HEK293 (cell line): Measurements from ENCODE around the gene SUPT4H1.
A peak's percentile ranks its signal among the peaks of the same experiment; 100 is the strongest.

Source experiments
- CTCF ChIA-PET: fragments of 350-600 bp; formaldehyde crosslinking; extraction: SDS; loops from one replicate; lab custom pipeline; 2021; ENCODE audit warnings: antibody characterized with exemption; lab: Yijun Ruan, JAX
- POLR2A ChIA-PET: fragments of 300-600 bp; formaldehyde crosslinking; extraction: SDS; loops from one replicate; lab custom pipeline; 2020; ENCODE audit warnings: antibody characterized with exemption, inconsistent platforms; lab: Yijun Ruan, JAX
- H3K27ac ChIP-seq: fragments of 200-500 bp; sonication (Bioruptor generic); 2 replicates; pipeline ENCODE4 v1.5.1; 2014; ENCODE audit warnings: low read depth, low read length, control low read depth, inconsistent platforms; ENCODE audit errors: extremely low read depth
- H3K36me3 ChIP-seq, 2 experiments: fragments of 200-500 bp in 1 of 2; sonication (Bioruptor generic) in 1 of 2; 1 replicate in 1 of 2; 2 replicates in 1 of 2; pipeline ENCODE4 v1.5.1; 2014 to 2017; ENCODE audit warnings: inconsistent platforms in 2 of 2, low read length in 2 of 2; ENCODE audit not compliant: control insufficient read depth in 2 of 2, insufficient read depth in 1 of 2
- H3K4me1 ChIP-seq: fragments of 200-500 bp; sonication (Bioruptor generic); 2 replicates; pipeline ENCODE4 v1.5.1; 2014; ENCODE audit warnings: mild to moderate bottlenecking, low read length, inconsistent platforms; ENCODE audit not compliant: control insufficient read depth, insufficient read depth
- H3K4me3 ChIP-seq: 2 replicates; pipeline ENCODE4 v1.5.1; 2011; ENCODE audit warnings: low read depth, mild to moderate bottlenecking, control low read depth, low read length, moderate library complexity
- H3K9me3 ChIP-seq: fragments of 200-500 bp; sonication (Bioruptor generic); 2 replicates; pipeline ENCODE4 v1.5.1; 2014; ENCODE audit warnings: low read depth, low read length, inconsistent platforms; ENCODE audit not compliant: control insufficient read depth, insufficient read depth
- BCL11B ChIP-seq: fragments of 450-650 bp; formaldehyde crosslinking; IDR thresholded peaks from 2 replicates; pipeline ENCODE4 v1.5.1; 2016; ENCODE audit warnings: low read depth, missing biosample characterization, missing genetic modification characterization
- ELK4 ChIP-seq: IDR thresholded peaks from 2 replicates; pipeline ENCODE4 v1.6.1; 2011; ENCODE audit warnings: mild to moderate bottlenecking, low read depth, low read length, borderline replicate concordance
- IKZF3 ChIP-seq: fragments of 450-650 bp; IDR thresholded peaks from 2 replicates; pipeline ENCODE4 v1.5.0; 2018; ENCODE audit warnings: missing biosample characterization, mild to moderate bottlenecking, missing genetic modification characterization, moderate library complexity
- INSM2 ChIP-seq: fragments of 450-650 bp; formaldehyde crosslinking; IDR thresholded peaks from 2 replicates; pipeline ENCODE4 v1.5.1; 2016; ENCODE audit warnings: missing biosample characterization, missing genetic modification characterization
- KLF1 ChIP-seq: fragments of 450-650 bp; formaldehyde crosslinking; IDR thresholded peaks from 2 replicates; pipeline ENCODE4 v1.5.1; 2016; ENCODE audit warnings: missing biosample characterization, missing genetic modification characterization
- MZF1 ChIP-seq: fragments of 450-650 bp; formaldehyde crosslinking; IDR thresholded peaks from 2 replicates; pipeline ENCODE4 v1.5.1; 2017; ENCODE audit warnings: missing biosample characterization, missing genetic modification characterization, borderline replicate concordance
- PRDM6 ChIP-seq: fragments of 450-650 bp; formaldehyde crosslinking; IDR thresholded peaks from 2 replicates; pipeline ENCODE4 v1.5.1; 2017; ENCODE audit warnings: missing biosample characterization, missing genetic modification characterization
- SP7 ChIP-seq: fragments of 450-650 bp; formaldehyde crosslinking; IDR thresholded peaks from 2 replicates; pipeline ENCODE4 v1.5.1; 2016; ENCODE audit warnings: missing biosample characterization, missing genetic modification characterization
- TRIM28 ChIP-seq: IDR thresholded peaks from 2 replicates; pipeline ENCODE4 v1.6.1; 2011; ENCODE audit warnings: low read length, control low read depth, borderline replicate concordance
- YY2 ChIP-seq: fragments of 450-650 bp; formaldehyde crosslinking; IDR thresholded peaks from 2 replicates; pipeline ENCODE4 v1.5.1; 2016; ENCODE audit warnings: missing biosample characterization, missing genetic modification characterization
- ZBTB20 ChIP-seq: fragments of 450-650 bp; formaldehyde crosslinking; IDR thresholded peaks from 2 replicates; pipeline ENCODE4 v1.5.1; 2016; ENCODE audit warnings: missing biosample characterization, missing genetic modification characterization
- ZBTB21 ChIP-seq: fragments of 450-650 bp; formaldehyde crosslinking; IDR thresholded peaks from 2 replicates; pipeline ENCODE4 v1.5.1; 2017; ENCODE audit warnings: missing biosample characterization, missing genetic modification characterization
- ZIC2 ChIP-seq: fragments of 450-650 bp; formaldehyde crosslinking; IDR thresholded peaks from 2 replicates; pipeline ENCODE4 v1.5.1; 2016; ENCODE audit warnings: missing biosample characterization, missing genetic modification characterization
- ZNF114 ChIP-seq: fragments of 450-650 bp; formaldehyde crosslinking; IDR thresholded peaks from 2 replicates; pipeline ENCODE4 v1.5.0; 2017; ENCODE audit warnings: missing biosample characterization, missing genetic modification characterization
- ZNF18 ChIP-seq: fragments of 450-650 bp; formaldehyde crosslinking; IDR thresholded peaks from 2 replicates; pipeline ENCODE4 v1.5.1; 2016; ENCODE audit warnings: missing biosample characterization, missing genetic modification characterization
- ZNF239 ChIP-seq: fragments of 450-650 bp; formaldehyde crosslinking; IDR thresholded peaks from 2 replicates; pipeline ENCODE4 v1.5.1; 2016; ENCODE audit warnings: missing biosample characterization, missing genetic modification characterization
- ZNF341 ChIP-seq: fragments of 450-650 bp; formaldehyde crosslinking; IDR thresholded peaks from 2 replicates; pipeline ENCODE4; 2016; ENCODE audit warnings: low read depth, missing biosample characterization, missing genetic modification characterization
- ZNF449 ChIP-seq: fragments of 450-650 bp; formaldehyde crosslinking; IDR thresholded peaks from 2 replicates; pipeline ENCODE4 v1.5.1; 2017; ENCODE audit warnings: missing biosample characterization, mild to moderate bottlenecking, missing genetic modification characterization, moderate library complexity
- ZNF596 ChIP-seq: fragments of 450-650 bp; IDR thresholded peaks from 2 replicates; pipeline ENCODE4 v1.5.0; 2018; ENCODE audit warnings: missing biosample characterization, mild to moderate bottlenecking, missing genetic modification characterization, moderate library complexity
- ZNF626 ChIP-seq: fragments of 450-650 bp; sonication (Bioruptor Pico); formaldehyde crosslinking; IDR thresholded peaks from 2 replicates; pipeline ENCODE4 v1.5.1; 2018; ENCODE audit warnings: missing biosample characterization, missing genetic modification characterization, inconsistent platforms
- ZNF645 ChIP-seq: fragments of 450-650 bp; formaldehyde crosslinking; IDR thresholded peaks from 2 replicates; pipeline ENCODE4; 2016; ENCODE audit warnings: missing biosample characterization, missing genetic modification characterization
- ZNF692 ChIP-seq: fragments of 450-650 bp; formaldehyde crosslinking; IDR thresholded peaks from 2 replicates; pipeline ENCODE4 v1.5.1; 2016; ENCODE audit warnings: missing biosample characterization, missing genetic modification characterization
- ZSCAN23 ChIP-seq: fragments of 450-650 bp; formaldehyde crosslinking; IDR thresholded peaks from 2 replicates; pipeline ENCODE4 v1.5.1; 2016; ENCODE audit warnings: missing biosample characterization, missing genetic modification characterization
- ZXDB ChIP-seq: fragments of 450-650 bp; formaldehyde crosslinking; IDR thresholded peaks from 2 replicates; pipeline ENCODE4 v1.5.1; 2016; ENCODE audit warnings: missing biosample characterization, missing genetic modification characterization

Gene SUPT4H1

GRCh38 chr17:58391302-58391984 lies 39.4 kb upstream of the SUPT4H1 start:
- no peaks in the 10 kb centered on the region for H3K9me3 ChIP-seq
- H3K4me1 ChIP-seq = peaks cover 44% of the 10 kb centered on the region
- H3K36me3 ChIP-seq = no peaks in the 10 kb centered on the region
- peak overlapping the region; percentile 59 for H3K27ac ChIP-seq
- H3K4me3 ChIP-seq = peak overlapping the region; percentile 15
- ChIA-PET CTCF (interaction anchor here (0.9 to 4.4 kb wide), 2 partner anchors 22 to 26 kb away, joined by 3 to 18 read pairs; partner anchors contain the start of gene RNF43), POLR2A (interaction anchor here (1.0 to 5.0 kb wide), 2 partner anchors 25 to 39 kb away, joined by 3 to 36 read pairs; partner anchors contain the start of genes RNF43 and SUPT4H1)
- peak; percentile 71 for TF ChIP-seq ZNF18
- TF ChIP-seq ZBTB20 (tag by site-specific recombination) = peak; percentile 16; the same call in 1 of the 2 replicates
- TF ChIP-seq ZNF114 (tag by site-specific recombination) = no peak
- TF ChIP-seq KLF1 (tag by site-specific recombination) = peak; percentile 70
- TF ChIP-seq IKZF3 (tag by site-specific recombination) = peak; percentile 94
- peak; percentile 36; the same call in 1 of the 2 replicates for TF ChIP-seq YY2 (tag by site-specific recombination)
- TF ChIP-seq TRIM28 = peak; percentile 93
- 0 out of 2 replicates have a peak, but pooled peaks have one; percentile 42 for TF ChIP-seq MZF1 (tag by site-specific recombination)
- 0 out of 2 replicates have a peak, but pooled peaks have one; percentile 11 for TF ChIP-seq ZNF645 (tag by site-specific recombination)
- TF ChIP-seq ZNF449 (tag by site-specific recombination) = peak; percentile 60; the same call in 1 of the 2 replicates
- TF ChIP-seq ZSCAN23 (tag by site-specific recombination) = peak; percentile 77; the same call in 1 of the 2 replicates
- TF ChIP-seq ZNF239 (tag by site-specific recombination) = no peak
- peak; percentile 83 for TF ChIP-seq ZNF596
- TF ChIP-seq ZNF626 (tag by site-specific recombination) = no peak
- 0 out of 2 replicates have a peak, but pooled peaks have one; percentile 25 for TF ChIP-seq ZNF341 (tag by site-specific recombination)
- TF ChIP-seq SP7 = peak; percentile 97
- TF ChIP-seq ELK4 = no peak
- peak; percentile 96 for TF ChIP-seq INSM2 (tag by site-specific recombination)
- peak; percentile 94 for TF ChIP-seq ZXDB (tag by site-specific recombination)
- peak; percentile 67; the same call in 1 of the 2 replicates for TF ChIP-seq ZNF692 (tag by site-specific recombination)
- peak; percentile 91 for TF ChIP-seq ZIC2 (tag by site-specific recombination)
- TF ChIP-seq BCL11B (tag by site-specific recombination) = 0 out of 2 replicates have a peak, but pooled peaks have one; percentile 53
- TF ChIP-seq PRDM6 = peak; percentile 84
- peak; percentile 64; the same call in 1 of the 2 replicates for TF ChIP-seq ZBTB21 (tag by site-specific recombination)
